Ascending aorta (tissue), 2 donors: ENCODE data around the gene NAA10. TPM values are rescaled to one million over a fixed set of nuclear protein-coding genes. Genes with fewer than 3 reads are reported as not detected.

Experiments used
- DNase-seq, 2 donors: peaks; one replicate each; pipeline ENCODE4 v3.0.0-alpha.2; 2019; ENCODE audit warnings: low spot score in 2 of 2
- H3K27ac ChIP-seq, 2 donors: fragments of 200-600 bp; sonication (generic); one replicate each; pipeline ENCODE4 v1.5.1; 2016 to 2017; ENCODE audit warnings: mild to moderate bottlenecking in 1 of 2
- H3K27me3 ChIP-seq: fragments of 200-600 bp; sonication (generic); one replicate; pipeline ENCODE4 v1.5.1; 2017
- H3K36me3 ChIP-seq, 2 donors: fragments of 200-600 bp; sonication (generic); one replicate each; pipeline ENCODE4 v1.5.1; 2016
- H3K4me1 ChIP-seq, 2 donors: fragments of 200-600 bp; sonication (generic); one replicate each; pipeline ENCODE4 v1.5.1; 2016 to 2017; ENCODE audit warnings: mild to moderate bottlenecking in 1 of 2
- H3K4me3 ChIP-seq, 2 donors: fragments of 200-600 bp; sonication (generic); one replicate each; pipeline ENCODE4 v1.5.1; 2016 to 2017; ENCODE audit warnings: mild to moderate bottlenecking in 1 of 2
- H3K9me3 ChIP-seq, 2 donors: fragments of 200-600 bp; sonication (generic); one replicate each; pipeline ENCODE4 v1.5.1; 2016
- CTCF ChIP-seq, 3 experiments: fragments of 200-600 bp in 2 of 3; fragments of 450-650 bp in 1 of 3; sonication (generic) in 2 of 3; IDR thresholded peaks; one replicate each; pipeline ENCODE4 v1.5.1; 2016 to 2019; ENCODE audit warnings: antibody characterized with exemption in 3 of 3, mild to moderate bottlenecking in 1 of 3, moderate library complexity in 1 of 3
- intact Hi-C: fragments of 100-400 bp; cut with DNase I; formaldehyde crosslinking; loops from one replicate; pipeline ENCODE4 v1.15.1; 2023
- total RNA-seq: library from RNA; depleted of rRNA; stranded (reverse); fragments of >200 nt; gene quantifications from one replicate; pipeline ENCODE4 v1.1.0, GENCODE V29; 2016

The NAA10 gene
- total RNA-seq, 1 donor from 2014 or later = 155 TPM

GRCh38 chrX:153924149-153924861 is 10.5 kb downstream of the NAA10 start:
- Histone ChIP-seq H3K27me3 (no peaks in the 10 kb centered on the region), H3K4me3 (peak overlapping the region in 1 of 2 donors; percentile 1), H3K27ac (no peak overlapping the region), H3K4me1 (peaks cover 8 to 11% of the 10 kb centered on the region in 2 donors), H3K36me3 (no peaks in the 10 kb centered on the region), H3K9me3 (no peaks in the 10 kb centered on the region)
- DNase-seq = no peak
- peak in 2 of 3 experiments; percentile 3 to 18 for TF ChIP-seq CTCF (IDR thresholded peaks at IDR 0.05)
- intact Hi-C loops = no loop called here

DNA sequence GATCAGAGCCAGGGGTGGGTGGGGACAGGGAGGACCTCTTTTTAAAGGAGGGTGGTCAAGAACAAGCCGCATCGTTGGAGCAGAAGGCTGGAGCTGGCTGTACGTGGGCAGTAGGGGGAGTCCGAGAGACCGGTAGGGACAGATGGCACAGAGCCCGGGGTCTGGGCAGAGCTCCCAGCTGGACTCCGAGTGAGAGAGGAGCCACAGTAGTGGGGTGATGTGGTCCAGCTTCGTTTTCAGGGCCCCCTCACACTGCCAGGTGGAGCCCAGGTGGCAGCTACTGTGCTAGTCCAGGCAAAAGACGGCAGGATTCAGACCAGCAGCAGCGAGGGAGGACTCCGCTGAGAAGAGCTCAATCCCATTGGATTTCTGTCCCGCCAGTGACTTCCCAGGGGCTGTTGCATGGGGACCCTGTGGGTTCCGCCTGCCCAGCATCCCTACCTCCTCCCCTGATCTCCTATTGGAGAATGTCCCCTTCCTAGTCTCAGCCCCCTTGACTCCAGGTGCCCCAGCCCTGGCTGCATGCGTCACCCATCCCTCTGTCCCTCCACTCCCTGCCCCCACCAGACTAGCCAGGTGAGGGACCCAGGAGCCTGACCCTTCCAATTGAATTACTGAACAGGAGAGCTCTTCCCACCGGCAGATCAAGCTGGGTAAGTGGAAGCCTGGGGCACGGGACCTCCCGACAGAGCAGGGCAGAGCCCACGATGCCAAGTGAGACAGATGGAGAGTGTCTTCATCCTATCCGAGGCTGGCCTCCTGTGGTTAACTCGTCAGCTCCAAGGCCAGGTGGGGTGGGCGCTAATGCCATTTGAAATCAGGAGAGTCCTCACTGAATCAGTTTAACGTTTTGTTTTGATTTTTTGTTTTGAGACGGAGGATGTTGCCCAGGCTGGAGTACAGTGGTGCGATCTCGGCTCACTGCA is 11.6 kb downstream of the NAA10 start:
- H3K27ac ChIP-seq = no peak overlapping the region
- intact Hi-C loops = loop anchor here (1.0 to 2.0 kb wide), 2 partner anchors 24 to 30 kb away; no protein-coding TSS in a partner anchor
- no peaks in the 10 kb centered on the region for H3K36me3 ChIP-seq
- no peaks in the 10 kb centered on the region for H3K9me3 ChIP-seq
- peak; percentile 37 to 87 for DNase-seq
- H3K27me3 ChIP-seq = no peaks in the 10 kb centered on the region
- peaks cover 8 to 9% of the 10 kb centered on the region in 2 donors for H3K4me1 ChIP-seq
- peak in 2 of 3 experiments; percentile 57 to 65 for TF ChIP-seq CTCF (IDR thresholded peaks at IDR 0.05)
- H3K4me3 ChIP-seq = no peak overlapping the region

DNA sequence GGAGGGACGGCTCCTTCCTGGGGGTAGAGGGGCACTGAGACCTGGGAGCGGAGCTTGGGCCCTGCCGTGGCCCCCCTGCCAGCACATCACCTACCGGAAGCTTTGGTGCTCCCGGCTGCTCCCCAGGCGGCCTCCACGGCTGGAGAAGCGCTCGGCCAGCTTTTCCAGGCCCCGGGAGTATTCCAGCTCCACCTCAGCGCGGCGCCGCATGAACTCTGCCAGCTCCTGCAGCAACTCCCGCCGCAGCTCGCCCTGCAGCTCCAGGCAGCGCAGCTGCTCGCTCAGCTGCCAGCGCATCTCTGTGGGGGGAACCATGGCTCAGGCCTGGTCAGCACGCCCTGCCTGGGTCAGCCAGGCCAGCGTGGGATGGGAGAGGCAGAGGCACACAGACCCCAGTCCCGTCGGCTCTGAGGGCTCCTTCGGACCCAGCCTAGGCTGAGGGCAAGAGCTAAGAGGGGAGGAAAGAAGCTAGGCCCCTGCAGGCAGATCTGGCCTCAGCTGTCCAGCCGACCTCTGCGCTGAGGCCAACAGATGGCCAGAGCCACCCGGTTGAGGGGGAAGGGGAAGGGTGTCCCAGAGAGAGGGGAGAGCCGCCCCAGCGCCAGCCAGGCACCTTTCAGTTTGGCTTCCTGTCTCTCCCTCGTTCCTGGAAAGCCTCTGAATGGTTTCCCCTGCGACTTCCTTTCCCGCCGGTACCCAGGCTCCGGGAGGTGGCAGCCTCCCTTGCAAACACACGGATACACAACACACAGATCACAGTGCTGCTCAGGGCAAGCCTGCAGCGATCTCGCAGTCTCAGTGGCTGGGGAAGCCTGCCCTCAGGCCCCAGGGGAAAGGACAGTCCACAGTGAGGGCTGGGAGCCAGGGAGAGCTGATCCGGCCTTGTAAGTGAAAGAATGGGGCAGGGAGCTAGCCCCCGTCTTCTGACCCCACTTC is 13.1 kb downstream of the NAA10 start:
- Histone ChIP-seq H3K4me3 (no peak overlapping the region), H3K27ac (no peak overlapping the region), H3K27me3 (no peaks in the 10 kb centered on the region), H3K9me3 (no peaks in the 10 kb centered on the region), H3K4me1 (peaks cover 5 to 6% of the 10 kb centered on the region in 2 donors), H3K36me3 (no peaks in the 10 kb centered on the region)
- intact Hi-C loops = loop anchor here (2.0 kb wide), 1 partner anchor 25 kb away; no protein-coding TSS in a partner anchor
- no peak for TF ChIP-seq CTCF (IDR thresholded peaks at IDR 0.05)
- DNase-seq = no peak

- no peaks in the 10 kb centered on the region for H3K9me3 ChIP-seq
- peaks cover 3 to 5% of the 10 kb centered on the region in 2 donors for H3K4me1 ChIP-seq
- intact Hi-C loops = no loop called here
- H3K27me3 ChIP-seq = no peaks in the 10 kb centered on the region
- no peaks in the 10 kb centered on the region for H3K36me3 ChIP-seq
- no peak overlapping the region for H3K4me3 ChIP-seq
- no peak for DNase-seq
- no peak overlapping the region for H3K27ac ChIP-seq
- TF ChIP-seq CTCF (IDR thresholded peaks at IDR 0.05) = no peak
Observed at GRCh38 chrX:153921070-153921469, 13.8 kb downstream of the NAA10 start.

GRCh38 chrX:153920546-153920945 is 14.3 kb downstream of the NAA10 start:
- Histone ChIP-seq H3K9me3 (no peaks in the 10 kb centered on the region), H3K4me3 (no peak overlapping the region), H3K27ac (no peak overlapping the region), H3K4me1 (peaks cover 3 to 5% of the 10 kb centered on the region in 2 donors), H3K36me3 (no peaks in the 10 kb centered on the region), H3K27me3 (no peaks in the 10 kb centered on the region)
- no peak for TF ChIP-seq CTCF (IDR thresholded peaks at IDR 0.05)
- intact Hi-C loops = no loop called here
- no peak for DNase-seq
